H1 (cell line): Measurements from ENCODE around the gene RPL3. TPM values are rescaled to one million over a fixed set of nuclear protein-coding genes. Genes with fewer than 3 reads are reported as not detected.

Experiments
- CTCF ChIA-PET: fragments of 300-600 bp; sonication (Branson Sonifier 250); formaldehyde crosslinking; loops from one replicate; lab custom pipeline; 2021; ENCODE audit not compliant: partially characterized antibody; lab: Charles Lee
- POLR2A ChIA-PET: fragments of 300-600 bp; sonication (Branson Sonifier 250); formaldehyde crosslinking; loops from one replicate; lab custom pipeline; 2021; ENCODE audit warnings: inconsistent platforms; ENCODE audit not compliant: partially characterized antibody; lab: Charles Lee
- DNase-seq, 2 experiments: peaks; one replicate each; pipeline versions ENCODE4 v3.0.0 to v3.0.0-alpha.2; 2010 to 2022; ENCODE audit warnings: low spot score in 2 of 2, low read depth in 1 of 2, mixed read lengths in 1 of 2
- FAIRE-seq: peaks from 2 replicates; lab custom pipeline; 2011; peaks lifted over from hg19 to GRCh38; lab: Jason Lieb, UNC
- H2AFZ ChIP-seq: 2 replicates; pipeline ENCODE4 v1.8.1; 2012; ENCODE audit warnings: low read length, inconsistent platforms
- H2AK5ac ChIP-seq: 2 replicates; pipeline ENCODE4 v1.6.1; 2013; ENCODE audit warnings: low read depth, low read length
- H2BK120ac ChIP-seq: replicated peaks from 2 replicates; pipeline ENCODE3; 2013; ENCODE audit warnings: low read depth, low read length, inconsistent platforms
- H2BK12ac ChIP-seq: 2 replicates; pipeline ENCODE4 v1.6.1; 2013; ENCODE audit warnings: low read depth, low read length
- H2BK15ac ChIP-seq: 2 replicates; pipeline ENCODE4 v1.6.1; 2013; ENCODE audit warnings: low read length
- H2BK20ac ChIP-seq: 2 replicates; pipeline ENCODE4 v1.6.1; 2013; ENCODE audit warnings: low read length
- H2BK5ac ChIP-seq: 2 replicates; pipeline ENCODE4 v1.6.1; 2013; ENCODE audit warnings: low read depth, low read length
- H3K14ac ChIP-seq: 2 replicates; pipeline ENCODE4 v1.6.1; 2013; ENCODE audit warnings: inconsistent platforms; ENCODE audit not compliant: insufficient read length
- H3K18ac ChIP-seq: 2 replicates; pipeline ENCODE4 v1.6.1; 2013; ENCODE audit warnings: low read length; ENCODE audit errors: extremely low read depth
- H3K23ac ChIP-seq: 2 replicates; pipeline ENCODE4 v1.6.1; 2013; ENCODE audit warnings: inconsistent platforms; ENCODE audit not compliant: insufficient read length
- H3K23me2 ChIP-seq: 2 replicates; pipeline ENCODE4 v1.6.1; 2013; ENCODE audit warnings: low read depth, low read length
- H3K27ac ChIP-seq: 2 replicates; pipeline ENCODE4 v1.6.1; 2011; ENCODE audit warnings: low read depth, low read length, inconsistent platforms
- H3K27me3 ChIP-seq, 4 experiments: replicated peaks in 1 of 4; 1 replicate in 1 of 4; 2 replicates in 3 of 4; pipeline versions ENCODE4 v1.6.1 to v1.8.1; 2011 to 2013; ENCODE audit warnings: low read length in 3 of 4, mild to moderate bottlenecking in 3 of 4, inconsistent platforms in 2 of 4, mixed read lengths in 2 of 4, moderate library complexity in 1 of 4; ENCODE audit not compliant: control insufficient read depth in 3 of 4, insufficient read depth in 3 of 4; ENCODE audit errors: extremely low read depth in 1 of 4
- H3K36me3 ChIP-seq, 4 experiments: 2 replicates each; pipeline versions ENCODE4 v1.6.1 to v1.8.1; 2011 to 2013; ENCODE audit warnings: mild to moderate bottlenecking in 4 of 4, low read length in 3 of 4, moderate library complexity in 2 of 4, control low read depth in 1 of 4, inconsistent platforms in 1 of 4; ENCODE audit not compliant: insufficient read depth in 4 of 4, control insufficient read depth in 2 of 4
- H3K4ac ChIP-seq: replicated peaks from 2 replicates; pipeline ENCODE3; 2013; ENCODE audit warnings: low read length, low read depth, mixed read lengths, inconsistent platforms; ENCODE audit not compliant: insufficient read length
- H3K4me1 ChIP-seq, 4 experiments: replicated peaks in 1 of 4; 1 replicate in 1 of 4; 2 replicates in 3 of 4; pipeline versions ENCODE4 v1.6.1 to v1.8.1; 2011 to 2013; ENCODE audit warnings: low read length in 3 of 4, inconsistent platforms in 2 of 4, mixed read lengths in 1 of 4; ENCODE audit not compliant: insufficient read depth in 4 of 4, control insufficient read depth in 3 of 4
- H3K4me2 ChIP-seq, 2 experiments: 2 replicates each; pipeline versions ENCODE4 v1.6.1 to v1.8.1; 2011 to 2013; ENCODE audit warnings: low read depth in 2 of 2, low read length in 2 of 2, control low read depth in 1 of 2, inconsistent platforms in 1 of 2, mild to moderate bottlenecking in 1 of 2; ENCODE audit not compliant: insufficient read depth in 1 of 2
- H3K4me3 ChIP-seq, 4 experiments: fragments of 200-600, 300-600 bp in 1 of 4; sonication (generic), shearing (Covaris generic), sonication (Bioruptor Twin) in 1 of 4; 2 replicates each; pipeline versions ENCODE4 v1.5.1 to v1.8.1; 2011 to 2016; ENCODE audit warnings: low read length in 4 of 4, low read depth in 3 of 4, control low read depth in 2 of 4, inconsistent platforms in 2 of 4, mild to moderate bottlenecking in 2 of 4, mixed read lengths in 1 of 4, moderate library complexity in 1 of 4; ENCODE audit not compliant: insufficient read depth in 2 of 4; ENCODE audit errors: extremely low read depth in 1 of 4
- H3K56ac ChIP-seq: replicated peaks from 2 replicates; pipeline ENCODE3; 2013; ENCODE audit warnings: low read depth, mild to moderate bottlenecking, mixed read lengths, low read length, inconsistent platforms; ENCODE audit not compliant: insufficient read length
- H3K79me1 ChIP-seq: 2 replicates; pipeline ENCODE4 v1.6.1; 2013; ENCODE audit warnings: low read depth, low read length, control low read depth
- H3K79me2 ChIP-seq, 2 experiments: 2 replicates each; pipeline versions ENCODE4 v1.6.1 to v1.8.1; 2012 to 2013; ENCODE audit warnings: low read length in 2 of 2, mild to moderate bottlenecking in 2 of 2, inconsistent platforms in 1 of 2; ENCODE audit not compliant: insufficient read depth in 2 of 2, control insufficient read depth in 1 of 2
- H3K9ac ChIP-seq, 4 experiments: replicated peaks in 1 of 4; 1 replicate in 1 of 4; 2 replicates in 3 of 4; pipeline versions ENCODE4 v1.6.1 to v1.8.1; 2011 to 2013; ENCODE audit warnings: low read depth in 3 of 4, low read length in 3 of 4, control low read depth in 2 of 4, mild to moderate bottlenecking in 2 of 4, moderate library complexity in 2 of 4, inconsistent platforms in 1 of 4; ENCODE audit errors: extremely low read depth in 1 of 4
- H3K9me3 ChIP-seq, 2 experiments: 2 replicates each; pipeline versions ENCODE4 v1.6.1 to v1.8.1; 2012 to 2013; ENCODE audit warnings: mild to moderate bottlenecking in 2 of 2, moderate library complexity in 2 of 2, control low read depth in 1 of 2, inconsistent platforms in 1 of 2, low read depth in 1 of 2, low read length in 1 of 2, mixed read lengths in 1 of 2; ENCODE audit not compliant: insufficient read depth in 2 of 2
- H4K20me1 ChIP-seq, 2 experiments: replicated peaks in 1 of 2; 2 replicates each; pipeline versions ENCODE3 to v1.8.1; 2011 to 2013; ENCODE audit warnings: inconsistent platforms in 2 of 2, low read length in 2 of 2, mild to moderate bottlenecking in 1 of 2; ENCODE audit not compliant: insufficient read depth in 2 of 2, control insufficient read depth in 1 of 2
- H4K5ac ChIP-seq: 2 replicates; pipeline ENCODE4 v1.6.1; 2013; ENCODE audit warnings: low read length, low read depth, mixed read lengths, inconsistent platforms; ENCODE audit not compliant: insufficient read length
- H4K8ac ChIP-seq: 2 replicates; pipeline ENCODE4 v1.8.0; 2013; ENCODE audit warnings: mild to moderate bottlenecking, moderate library complexity, low read length, inconsistent platforms; ENCODE audit not compliant: insufficient read depth; ENCODE audit errors: extremely low read depth
- H4K91ac ChIP-seq: replicated peaks from 2 replicates; pipeline ENCODE3; 2013; ENCODE audit warnings: low read length, mixed read lengths, inconsistent platforms; ENCODE audit not compliant: insufficient read length
- CHD2 ChIP-seq: IDR thresholded peaks from 2 replicates; pipeline ENCODE4 v1.6.1; 2012; ENCODE audit warnings: low read length, improper control_type of control experiment
- WGBS, 2 experiments: shearing (Covaris generic) in 1 of 2; methylation state at CpG; one replicate each; pipeline versions ENCODE4 v1.1.6 to v1.1.7; 2013 to 2015; ENCODE audit warnings: low lambda C conversion rate in 2 of 2, mixed read lengths in 2 of 2, inconsistent platforms in 1 of 2, low coverage in 1 of 2, missing lambda C conversion rate in 1 of 2; ENCODE audit not compliant: insufficient replicate concordance in 2 of 2, insufficient coverage in 1 of 2, insufficient read length in 1 of 2; ENCODE audit errors: extremely low coverage in 1 of 2, missing lambda C conversion rate in 1 of 2; 5-methylcytosine and 5-hydroxymethylcytosine counted together
- polyA plus RNA-seq, 7 experiments: library from polyadenylated mRNA; depleted of rRNA in 3 of 7; stranded (reverse) in 5 of 7; unstranded in 2 of 7; fragments of >200 nt in 5 of 7; fragments of 200-250 nt in 2 of 7; gene quantifications; 1 replicate in 5 of 7; 2 replicates in 1 of 7; 4 replicates in 1 of 7; pipeline versions ENCODE4 v1.2.1 to v1.2.3, GENCODE V29; 2011 to 2013; ENCODE audit warnings: missing spikeins in 2 of 7, mixed read lengths in 2 of 7
- total RNA-seq: library from RNA; stranded (reverse); fragmentation: NEBNext Ultra II Directional; extraction: Animal tissue kit (Norgen Biotek cat#: 25700); gene quantifications from 2 replicates; pipeline ENCODE4 v1.2.1, GENCODE V29; 2021

RPL3 gene
- total and polyA plus RNA-seq, 2 of the 8 experiments (the other 6 are each of a cell fraction or from before 2014, with no cell fraction given), result 2,865 to 5,466 TPM

- no peak overlapping the region for H2BK20ac ChIP-seq
- H4K5ac ChIP-seq, result no peak overlapping the region
- H2BK5ac ChIP-seq, result no peak overlapping the region
- CTCF ChIA-PET, result interaction anchor here (0.8 to 6.1 kb wide), 12 partner anchors 8 to 434 kb away, joined by 3 to 80 read pairs (median 4); partner anchors contain the start of gene PDGFB
- H3K4me3 ChIP-seq, result no peak overlapping the region
- no peak overlapping the region for H3K27ac ChIP-seq
- no peak overlapping the region; the same call in 1 of the 2 replicates for H4K8ac ChIP-seq
- no peak overlapping the region for H2BK12ac ChIP-seq
- DNase-seq, result no peak
- H4K91ac ChIP-seq, result no peak overlapping the region
- no peak overlapping the region for H2AFZ ChIP-seq
- H3K9me3 ChIP-seq, result peaks cover 0 to 3% of the 10 kb centered on the region in 2 experiments; a peak in 1 of 4 replicates
- no peak for TF ChIP-seq CHD2
- 86% methylated on average over 11 of the region's 11 CpGs; no CpG with 5 or more reads in 1 of the 2 experiments for WGBS, 2 experiments
- no peak overlapping the region for H3K14ac ChIP-seq
- H3K23ac ChIP-seq, result no peak overlapping the region
- no peak overlapping the region for H3K18ac ChIP-seq
- no peak for FAIRE-seq
- H3K36me3 ChIP-seq, result no peaks in the 10 kb centered on the region
- H2BK120ac ChIP-seq, result no peak overlapping the region
- no peaks in the 10 kb centered on the region for H3K79me2 ChIP-seq
- no peaks in the 10 kb centered on the region for H3K23me2 ChIP-seq
- no peaks in the 10 kb centered on the region for H3K27me3 ChIP-seq
- no peak overlapping the region for H3K4me2 ChIP-seq
- H4K20me1 ChIP-seq, result no peaks in the 10 kb centered on the region
- H3K79me1 ChIP-seq, result no peaks in the 10 kb centered on the region
- POLR2A ChIA-PET, result interaction anchor here (0.7 to 37.3 kb wide), 7 partner anchors 11 to 148 kb away, joined by 3 to 692 read pairs (median 3); partner anchors contain the start of gene RPL3
- H3K9ac ChIP-seq, result no peak overlapping the region
- H3K4ac ChIP-seq, result no peak overlapping the region
- H3K4me1 ChIP-seq, result peaks cover 2 to 11% (median 7%) of the 10 kb centered on the region in 4 experiments
- no peak overlapping the region for H2AK5ac ChIP-seq
- H3K56ac ChIP-seq, result no peak overlapping the region
- H2BK15ac ChIP-seq, result no peak overlapping the region
Observed at GRCh38 chr22:39303358-39303757, 16.1 kb downstream of the RPL3 start.
